HPDE6-E6E7 (cell line): Measurements from ENCODE around the gene KLB.
"Not testable (repeated sequence)": the region's sequence is repeated elsewhere in the genome, so short reads cannot be mapped to it uniquely, and the experiment has no call there.

ENCODE experiments used
- DNase-seq: peaks from one replicate; pipeline ENCODE4 v3.0.0; 2011; ENCODE audit warnings: missing footprints; ENCODE audit errors: extremely low spot score

KLB gene

DNA sequence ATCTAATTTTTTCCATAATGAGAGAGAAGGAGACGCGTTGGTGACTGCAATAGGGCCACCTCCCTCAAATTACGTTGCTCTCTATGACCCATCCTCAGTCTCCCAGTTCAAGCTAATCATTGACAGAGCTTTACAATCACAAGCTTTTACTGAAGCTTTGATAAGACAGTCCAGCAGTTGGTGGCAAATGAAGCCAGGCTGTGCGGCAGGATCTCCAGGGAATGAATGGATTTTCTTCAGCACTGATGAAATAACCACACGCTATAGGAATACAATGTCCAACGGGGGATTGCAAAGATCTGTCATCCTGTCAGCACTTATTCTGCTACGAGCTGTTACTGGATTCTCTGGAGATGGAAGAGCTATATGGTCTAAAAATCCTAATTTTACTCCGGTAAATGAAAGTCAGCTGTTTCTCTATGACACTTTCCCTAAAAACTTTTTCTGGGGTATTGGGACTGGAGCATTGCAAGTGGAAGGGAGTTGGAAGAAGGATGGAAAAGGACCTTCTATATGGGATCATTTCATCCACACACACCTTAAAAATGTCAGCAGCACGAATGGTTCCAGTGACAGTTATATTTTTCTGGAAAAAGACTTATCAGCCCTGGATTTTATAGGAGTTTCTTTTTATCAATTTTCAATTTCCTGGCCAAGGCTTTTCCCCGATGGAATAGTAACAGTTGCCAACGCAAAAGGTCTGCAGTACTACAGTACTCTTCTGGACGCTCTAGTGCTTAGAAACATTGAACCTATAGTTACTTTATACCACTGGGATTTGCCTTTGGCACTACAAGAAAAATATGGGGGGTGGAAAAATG, at the start of gene KLB:
Gene KLB (plus strand): TSS at position 168 of the 821 bp plus-strand sequence. CDS start 20 bp downstream, at position 188.
- DNase-seq = no peak

DNA sequence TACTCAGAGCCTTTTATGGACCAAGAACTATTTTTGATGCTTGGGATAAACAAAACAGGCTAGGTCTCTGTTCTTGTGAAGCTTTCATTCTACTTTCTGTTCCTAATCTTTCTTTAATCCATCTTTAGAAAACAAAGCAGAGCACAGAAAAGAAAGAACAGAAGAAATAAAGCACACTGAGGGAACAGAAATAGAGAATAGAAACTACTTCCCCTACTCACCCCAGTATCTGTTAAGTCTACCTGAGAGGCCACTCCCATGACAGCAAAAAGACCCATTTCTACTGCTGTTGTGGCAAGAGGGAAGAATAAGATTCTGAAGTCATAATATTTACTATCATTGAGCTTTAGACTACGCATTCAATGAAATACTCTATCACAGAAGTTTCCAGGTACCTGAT, 49.7 kb upstream of the KLB start:
- no peak for DNase-seq

DNA sequence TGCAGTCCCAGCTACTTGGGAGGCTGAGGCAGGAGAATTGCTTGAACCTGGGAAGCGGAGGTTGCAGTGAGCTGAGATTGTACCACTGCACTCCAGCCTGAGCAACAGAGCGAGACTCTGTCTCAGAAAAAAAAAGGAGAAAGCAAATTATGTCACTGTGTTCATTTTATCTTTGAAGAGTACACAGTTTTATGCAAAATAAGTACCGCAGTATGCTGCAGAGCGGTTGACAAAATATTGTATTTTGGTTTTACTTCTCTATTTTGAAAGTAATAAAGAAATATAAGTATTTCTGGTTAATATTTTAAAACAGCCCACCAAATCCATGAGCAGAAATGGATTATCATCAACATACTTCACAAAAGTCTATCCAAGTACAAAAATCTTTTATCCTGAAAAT, 46.1 kb upstream of the KLB start:
- not testable (repeated sequence) for DNase-seq

DNA sequence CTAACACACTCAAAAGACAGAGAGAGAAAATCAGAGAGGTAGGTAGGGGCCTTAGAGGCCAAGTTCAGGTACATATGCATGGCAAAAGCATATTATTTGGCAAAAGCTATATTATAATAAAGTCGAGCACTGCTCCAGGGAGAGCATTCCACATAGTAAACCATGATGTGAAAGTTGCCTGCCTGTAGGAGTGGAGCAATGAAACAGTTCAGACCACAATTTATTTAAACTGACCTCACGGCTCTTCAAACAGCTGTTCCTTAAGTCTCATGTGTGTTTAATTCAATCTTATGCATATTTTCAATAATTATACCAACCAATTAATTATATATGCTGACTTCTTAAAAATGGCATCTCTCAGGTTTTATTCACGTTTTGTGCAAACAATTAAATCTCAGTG, 43.9 kb upstream of the KLB start:
- no peak for DNase-seq

DNA sequence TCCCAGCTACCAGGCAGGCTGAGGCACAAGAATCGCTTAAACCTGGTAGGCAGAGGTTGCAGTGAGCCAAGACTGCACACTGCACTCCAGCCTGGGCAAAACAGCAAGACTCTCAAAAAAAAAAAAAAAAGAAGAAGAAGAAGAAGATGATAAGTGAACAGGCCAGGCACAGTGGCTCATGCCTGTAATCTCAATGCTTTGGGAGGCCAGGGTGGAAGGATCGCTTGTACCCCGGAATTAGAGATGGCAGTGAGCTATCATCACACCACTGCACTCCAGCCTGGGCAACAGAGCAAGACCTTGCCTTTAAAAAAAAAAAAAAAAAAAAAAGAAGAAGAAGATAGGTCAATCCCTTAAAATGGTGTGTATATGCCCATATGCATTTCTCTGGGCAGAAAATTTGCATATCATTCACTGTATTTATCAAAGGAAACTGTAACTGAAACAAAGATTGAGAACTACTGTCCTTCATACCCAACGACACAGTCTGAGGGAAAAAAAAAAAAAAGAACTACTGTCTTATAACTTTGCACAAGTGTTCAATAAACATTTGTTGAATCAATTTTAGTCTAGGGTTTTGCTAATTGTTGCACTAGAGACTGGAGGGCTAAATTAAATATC, 42.8 kb upstream of the KLB start:
- DNase-seq = no peak

DNA sequence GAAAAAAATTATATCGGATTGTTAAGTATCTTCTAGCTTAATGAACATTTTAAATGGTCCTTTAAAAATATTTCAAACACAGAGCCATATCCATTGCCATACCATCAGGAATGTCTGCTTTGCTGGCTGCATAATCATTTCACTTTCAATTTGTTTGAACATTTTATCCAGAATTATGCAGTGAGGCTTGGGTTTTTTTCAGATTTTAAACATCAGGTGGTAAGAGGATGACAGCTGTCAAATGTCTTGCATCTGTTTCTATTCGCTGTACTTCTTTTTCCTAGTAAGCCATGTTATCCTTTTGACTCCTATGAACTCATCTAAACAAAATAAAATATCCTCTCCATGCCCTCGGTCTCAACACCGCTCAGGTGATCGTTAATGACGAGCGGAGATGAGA, 41.4 kb upstream of the KLB start:
- no peak for DNase-seq

DNA sequence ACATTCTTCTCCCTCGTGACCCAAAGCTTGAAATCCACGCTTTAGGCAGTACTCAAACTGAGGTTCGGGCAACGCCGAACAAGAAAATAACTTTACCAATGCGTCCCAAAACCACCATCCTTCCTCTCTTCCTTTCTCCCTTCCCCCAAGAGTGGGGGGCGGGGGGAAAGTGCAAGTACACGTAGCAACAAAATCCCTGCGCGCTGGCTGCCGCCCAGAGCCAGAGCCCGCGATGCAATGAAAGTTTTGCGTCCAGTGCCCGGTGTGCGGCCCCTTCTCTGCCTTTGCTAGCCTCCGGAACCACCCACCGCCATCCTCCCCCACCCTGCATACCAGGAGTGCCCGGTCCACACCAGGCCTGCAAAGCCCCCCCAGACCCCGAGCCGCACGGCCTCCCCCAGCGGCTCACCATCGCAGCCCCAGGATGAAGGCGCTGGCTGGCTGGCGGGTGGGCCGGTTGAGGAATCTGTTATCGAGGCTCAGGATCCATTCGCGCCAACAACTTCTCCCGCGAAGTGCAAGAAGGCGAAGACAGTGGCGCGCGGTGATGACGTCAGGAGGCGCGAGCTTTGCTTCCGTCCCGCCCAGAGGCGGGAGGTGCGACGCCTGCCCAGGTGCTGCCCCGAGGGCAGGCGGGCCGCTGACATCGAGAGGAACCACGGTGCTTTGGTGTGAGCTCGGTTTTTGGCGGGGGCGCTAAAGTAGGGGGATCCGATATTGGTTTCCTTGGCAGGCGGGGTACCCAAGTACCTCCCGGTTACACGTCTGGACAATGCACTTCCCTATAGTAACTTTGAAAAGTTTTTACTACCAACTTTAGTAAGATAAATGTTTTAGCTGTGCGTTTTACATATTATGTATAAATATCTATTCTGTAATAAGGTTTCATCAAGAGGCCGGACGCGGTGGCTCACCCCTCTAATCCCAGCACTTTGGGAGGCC, 40.6 kb upstream of the KLB start, which contains the start of gene RFC1:
Gene RFC1 (minus strand): TSS at position 533 of the 942 bp plus-strand sequence. CDS start 121 bp downstream, at position 412.
- DNase-seq = peak; percentile 83

DNA sequence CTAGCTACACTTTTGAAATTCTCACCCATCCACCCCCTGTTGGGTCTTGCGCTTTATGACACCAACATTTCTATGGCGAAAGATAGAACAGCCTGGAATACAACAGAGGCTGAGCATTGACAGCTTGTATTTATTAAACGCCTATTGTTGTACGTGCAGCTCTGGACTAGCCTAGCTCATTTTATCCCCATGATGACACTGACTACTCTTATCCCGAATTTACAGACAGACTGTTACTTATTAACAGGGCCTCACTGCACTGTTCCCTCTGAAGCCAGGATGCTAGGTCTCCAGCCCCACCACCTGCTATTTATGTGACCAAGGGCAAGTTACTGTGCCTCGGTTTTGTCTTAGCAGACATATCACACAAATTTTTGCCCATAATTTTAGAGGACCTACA, 39.6 kb upstream of the KLB start:
- DNase-seq = no peak

DNA sequence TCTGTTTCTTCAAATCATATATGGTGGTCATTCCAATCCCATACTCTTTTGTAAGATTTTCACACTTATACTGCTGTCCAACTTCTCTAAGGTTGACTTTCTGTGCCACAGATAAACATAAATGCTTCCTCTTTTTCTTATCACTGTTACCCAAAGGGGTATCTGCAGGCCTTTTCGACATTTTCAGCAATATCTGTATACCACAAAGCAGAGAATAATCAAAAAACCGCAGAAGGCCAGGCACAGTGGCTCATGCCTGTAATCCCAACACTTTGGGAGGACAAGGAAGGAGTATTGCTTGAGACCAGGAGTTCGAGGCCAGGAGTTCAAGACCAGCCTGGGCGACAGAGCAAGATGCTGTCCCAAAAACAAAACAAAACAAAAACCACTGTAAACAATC, 37.4 kb upstream of the KLB start:
- no peak for DNase-seq

DNA sequence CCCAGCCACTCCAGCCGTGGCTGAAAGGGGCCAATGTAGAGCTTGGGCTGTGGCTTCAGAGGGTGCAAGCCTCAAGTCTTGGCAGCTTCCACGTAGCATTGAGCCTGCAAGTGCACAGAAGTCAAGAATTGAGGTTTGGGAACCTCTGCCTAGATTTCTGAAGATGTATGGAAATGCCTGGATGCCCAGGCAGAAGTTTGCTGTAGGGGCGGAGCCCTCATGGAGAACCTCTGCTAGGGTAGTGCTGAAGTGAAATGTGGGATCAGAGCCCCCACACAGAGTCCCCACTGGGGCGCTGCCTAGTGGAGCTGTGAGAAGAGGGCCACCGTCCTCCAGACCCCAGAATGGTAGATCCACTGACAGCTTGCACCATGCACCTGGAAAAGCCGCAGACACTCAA, 35.5 kb upstream of the KLB start:
- not testable (repeated sequence) for DNase-seq

DNA sequence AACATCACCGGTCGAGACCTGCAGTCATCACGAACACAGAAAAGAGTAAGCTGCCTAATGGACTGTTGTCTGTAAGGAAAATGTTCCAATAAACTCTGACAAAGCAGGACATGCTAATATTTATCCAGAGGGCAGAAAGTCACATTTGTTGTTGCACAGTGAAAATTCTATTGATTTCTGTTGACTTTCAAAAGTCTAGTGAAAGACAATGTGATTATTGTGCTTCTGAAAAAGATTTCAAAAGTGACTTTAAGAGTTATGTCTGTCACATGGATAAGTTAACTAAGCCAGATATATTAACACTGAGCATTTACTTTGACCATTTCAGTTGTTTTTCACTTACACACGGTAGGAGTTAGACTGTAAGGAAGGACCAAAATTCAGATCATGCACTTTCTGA, 31.3 kb upstream of the KLB start:
- no peak for DNase-seq

DNA sequence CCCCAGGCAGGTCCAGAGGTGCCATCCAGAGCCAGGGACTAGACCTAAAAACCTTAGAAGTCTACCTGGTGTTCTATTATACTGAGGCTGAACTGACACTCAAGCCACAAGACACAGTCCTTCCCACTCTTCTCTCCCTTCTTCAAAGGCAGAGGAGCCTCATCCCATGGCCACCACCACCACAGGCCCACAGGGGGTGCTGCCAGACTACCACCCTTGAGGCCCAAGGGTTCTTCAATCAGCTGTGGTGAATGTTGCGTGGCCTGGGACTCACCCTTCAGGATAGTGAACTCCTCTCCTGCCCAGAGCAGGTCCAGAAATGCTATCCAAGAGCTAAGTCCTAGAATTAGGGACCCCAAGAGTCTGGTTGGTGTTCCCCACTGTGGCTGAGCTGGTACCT, 23.0 kb upstream of the KLB start:
- no peak for DNase-seq

DNA sequence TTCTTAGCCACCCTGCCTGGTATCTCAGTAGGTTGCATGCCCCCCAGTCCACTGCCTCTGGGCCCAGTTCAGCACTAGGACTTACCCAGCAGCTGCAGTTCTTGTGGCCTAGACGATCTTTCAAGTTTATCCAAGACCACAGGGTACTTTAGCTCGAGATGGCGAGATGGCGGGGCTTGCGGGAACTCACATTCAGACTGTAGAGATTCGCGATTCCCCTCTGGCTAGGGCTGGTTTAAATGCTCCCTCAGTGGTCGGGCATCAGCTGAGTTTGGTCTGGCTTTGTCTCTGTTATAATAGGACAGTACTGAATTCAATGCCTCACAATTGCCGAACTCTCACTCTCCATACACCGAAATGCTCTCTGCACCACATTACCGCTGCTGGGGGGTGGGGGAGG, 22.2 kb upstream of the KLB start:
- no peak for DNase-seq

DNA sequence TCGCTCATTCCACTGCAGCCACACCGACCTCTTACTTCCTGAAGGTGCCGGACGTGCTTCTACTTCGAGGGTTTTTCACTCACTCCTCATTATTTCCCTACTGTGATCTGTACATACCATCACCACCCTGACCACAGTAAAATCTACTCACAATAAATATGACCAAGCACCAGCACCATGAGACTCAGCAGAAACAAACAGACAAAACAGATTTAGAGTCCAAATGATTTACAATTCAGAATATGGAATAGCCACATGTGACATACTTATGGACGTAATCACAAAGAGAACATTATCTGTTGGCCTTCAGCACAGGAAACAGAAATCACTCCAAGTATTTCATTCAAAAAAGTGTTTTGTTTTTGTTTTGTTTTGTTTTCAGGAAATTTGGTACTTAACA, 16.1 kb upstream of the KLB start:
- DNase-seq = no peak

DNA sequence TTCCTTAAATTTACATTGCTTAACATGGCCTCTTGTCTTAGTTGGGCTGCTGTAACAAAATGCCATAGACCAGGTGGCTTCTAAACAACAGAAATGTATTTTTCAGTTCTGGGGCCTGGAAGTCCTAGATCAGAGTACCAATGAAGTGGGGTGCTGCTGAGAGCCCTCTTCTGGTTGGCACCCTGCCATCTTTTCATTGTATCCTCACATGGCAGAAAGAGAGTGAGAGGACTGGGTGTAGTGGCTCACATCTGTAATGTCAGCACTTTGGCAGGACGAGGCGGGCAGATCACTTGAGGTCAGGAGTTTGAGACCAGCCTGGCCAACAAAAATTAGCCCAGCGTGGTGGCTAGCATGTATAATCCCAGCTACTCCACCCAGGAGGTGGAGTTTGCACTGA, 12.0 kb upstream of the KLB start:
- DNase-seq = no peak

DNA sequence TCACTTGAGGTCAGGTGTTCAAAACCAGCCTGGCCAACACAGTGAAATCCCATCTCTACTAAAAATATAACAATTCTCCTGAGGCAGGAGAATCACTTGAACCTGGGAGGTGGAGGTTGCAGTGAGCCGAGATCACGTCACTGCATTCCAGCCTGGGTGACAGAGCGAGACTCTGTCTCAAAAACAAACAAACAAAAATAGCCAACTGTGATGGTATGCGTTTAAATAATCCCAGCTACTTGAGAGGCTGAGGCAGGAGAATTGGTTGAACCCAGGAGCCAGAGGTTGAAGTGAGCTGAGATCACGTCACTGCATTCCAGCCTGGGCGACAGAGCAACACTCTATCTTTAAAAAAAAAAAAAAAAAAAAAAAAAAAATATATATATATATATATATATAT, 5.1 kb upstream of the KLB start:
- DNase-seq = not testable (repeated sequence)

DNA sequence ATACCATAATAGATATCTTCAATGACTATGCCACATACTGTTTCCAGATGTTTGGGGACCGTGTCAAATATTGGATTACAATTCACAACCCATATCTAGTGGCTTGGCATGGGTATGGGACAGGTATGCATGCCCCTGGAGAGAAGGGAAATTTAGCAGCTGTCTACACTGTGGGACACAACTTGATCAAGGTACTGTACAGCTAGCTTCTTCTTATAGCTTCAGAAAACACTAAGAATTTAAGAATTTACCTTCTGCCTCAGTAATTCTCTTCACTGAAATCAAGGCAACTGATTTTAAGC, 805 bp downstream of the KLB start:
- DNase-seq = no peak

DNA sequence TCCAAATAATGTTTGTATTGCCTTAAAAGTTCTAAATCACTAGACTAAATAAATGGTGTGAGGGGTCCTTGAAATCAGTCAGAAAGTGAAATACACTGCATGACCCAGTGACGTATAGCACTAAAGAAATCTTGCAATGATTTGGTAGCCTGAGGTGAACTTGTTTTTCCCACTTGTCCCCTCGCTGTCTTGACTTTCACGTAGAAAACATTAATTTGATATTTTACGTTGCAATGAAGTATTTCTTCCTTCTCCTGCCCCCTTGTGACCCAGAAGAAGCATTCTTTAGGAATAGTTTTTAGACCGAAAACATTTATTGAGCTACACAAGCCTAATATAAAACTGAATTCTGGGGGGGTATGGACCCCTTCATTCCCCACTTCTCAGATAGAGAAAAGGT, 3.7 kb downstream of the KLB start:
- no peak for DNase-seq

DNA sequence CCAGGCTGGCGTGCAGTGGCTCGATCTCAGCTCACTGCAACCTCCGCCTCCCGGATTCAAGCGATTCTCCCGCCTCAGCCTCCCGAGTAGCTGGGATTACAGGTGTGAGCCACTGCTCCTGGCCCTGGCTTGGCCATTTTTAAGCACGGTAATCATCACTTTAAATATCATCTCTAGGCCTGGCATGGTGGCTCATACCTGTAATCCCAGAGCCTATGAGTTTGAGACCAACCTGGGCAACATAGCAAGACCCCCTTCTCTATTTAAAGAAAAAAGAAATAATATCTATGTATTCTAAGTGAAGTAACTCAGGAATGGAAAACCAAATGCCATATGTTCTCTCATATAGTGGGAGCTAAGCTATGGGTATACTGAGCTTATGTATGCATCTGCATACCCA, 4.8 kb downstream of the KLB start:
- not testable (repeated sequence) for DNase-seq

DNA sequence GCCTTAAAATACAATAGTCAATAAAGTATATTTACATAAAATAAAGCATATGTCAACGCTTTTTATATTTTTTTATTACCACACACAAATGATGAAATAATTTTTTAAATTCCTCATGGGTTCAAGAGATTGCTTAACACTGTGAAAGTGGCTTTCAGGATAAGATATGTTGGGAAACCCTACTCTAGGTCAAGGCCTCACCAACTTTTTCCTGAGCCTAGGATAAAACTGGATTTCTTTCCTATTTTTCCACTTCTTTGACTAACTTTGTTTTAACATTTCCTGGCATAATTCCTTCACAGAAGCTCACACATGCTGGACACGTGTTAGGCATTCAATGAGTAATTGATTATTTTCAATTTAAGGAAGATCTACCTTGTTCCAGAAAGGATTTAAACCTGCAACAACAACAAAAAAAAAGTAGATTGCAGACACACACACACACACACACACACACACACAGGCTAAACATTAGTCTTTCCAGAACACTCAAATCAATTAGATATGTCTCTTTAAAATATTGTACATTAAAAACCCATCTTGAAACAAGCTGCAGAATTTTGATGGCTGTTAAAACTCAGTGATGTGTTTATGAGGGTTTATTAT, 9.1 kb downstream of the KLB start:
- no peak for DNase-seq

DNA sequence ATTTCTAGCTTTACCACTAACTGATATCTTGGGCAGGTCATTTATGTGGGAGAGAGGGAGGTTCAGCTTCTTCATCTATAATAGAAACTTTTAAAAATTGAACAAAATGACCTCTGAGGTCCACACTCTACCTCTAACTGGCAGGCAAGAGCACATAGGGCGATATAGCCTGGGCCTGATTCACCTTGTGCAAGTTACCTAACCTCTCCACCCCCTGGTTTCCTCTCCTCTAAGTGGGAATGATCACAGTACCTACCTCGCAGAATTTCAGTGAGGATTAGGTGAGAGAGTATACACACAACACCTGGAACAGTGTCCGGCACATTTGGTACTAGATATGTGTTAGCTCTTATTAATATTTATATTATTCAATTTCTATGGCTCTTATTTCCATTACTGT, 15.5 kb downstream of the KLB start:
- no peak for DNase-seq

DNA sequence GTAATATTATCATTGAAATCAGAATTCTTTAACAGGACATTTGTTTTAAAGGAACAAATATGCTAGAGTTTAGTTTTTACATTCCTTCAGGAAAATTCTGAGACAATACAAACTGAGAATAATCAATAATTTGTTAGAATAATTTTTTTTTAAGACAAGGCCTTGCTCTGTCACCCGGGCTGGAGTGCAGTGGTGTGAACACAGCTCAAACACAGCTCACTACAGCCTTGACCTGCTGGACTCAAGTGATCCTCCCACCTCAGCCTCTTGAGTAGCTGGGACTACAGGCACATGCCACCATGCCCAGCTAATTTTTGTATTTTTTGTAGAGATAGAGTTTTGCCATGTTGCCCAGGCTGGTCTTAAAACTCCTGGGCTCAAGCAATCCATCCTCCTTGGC, 18.6 kb downstream of the KLB start:
- DNase-seq = not testable (repeated sequence)
